Panc1 (cell line): Measurements from ENCODE around the gene FOXO1. TPM values are rescaled to one million over a fixed set of nuclear protein-coding genes. Genes with fewer than 3 reads are reported as not detected.

Experiments
- ATAC-seq: fragments of 200-7000 bp; cut with Tn5 transposase; 2 replicates; pipeline ENCODE4 v1.9.1; 2020; ENCODE audit warnings: mild to moderate bottlenecking, moderate library complexity
- BruUV-seq: library from RNA; stranded (reverse); fragments of 400-500 nt; replicated peaks from 2 replicates; lab custom pipeline; 2021; lab: Mats Ljungman, UMichigan
- CTCF ChIA-PET: fragments of 300-600 bp; sonication (Branson Sonifier 250); formaldehyde crosslinking; loops from one replicate; lab custom pipeline; 2022; ENCODE audit warnings: antibody characterized with exemption; lab: Charles Lee
- POLR2A ChIA-PET: fragments of 300-600 bp; sonication (Branson Sonifier 250); formaldehyde crosslinking; loops from one replicate; lab custom pipeline; 2022; ENCODE audit warnings: antibody characterized with exemption; lab: Charles Lee
- DNase-seq: peaks from one replicate; pipeline ENCODE4 v3.0.0-alpha.2; 2010; ENCODE audit warnings: low read depth, low spot score
- H3K27ac ChIP-seq: 2 replicates; pipeline ENCODE4 v1.5.1; 2011; ENCODE audit warnings: mild to moderate bottlenecking, low read length, inconsistent platforms
- H3K27me3 ChIP-seq: fragments of 200-500 bp; sonication (Bioruptor generic); 2 replicates; pipeline ENCODE4 v1.6.0; 2014; ENCODE audit warnings: low read length, inconsistent platforms; ENCODE audit not compliant: control insufficient read depth, insufficient read depth
- H3K36me3 ChIP-seq: fragments of 200-500 bp; sonication (Bioruptor generic); 2 replicates; pipeline ENCODE4 v1.5.1; 2014; ENCODE audit warnings: inconsistent platforms, mild to moderate bottlenecking, low read length, moderate library complexity; ENCODE audit not compliant: control insufficient read depth, insufficient read depth
- H3K4me1 ChIP-seq: 2 replicates; pipeline ENCODE4 v1.5.1; 2011; ENCODE audit warnings: inconsistent platforms, mild to moderate bottlenecking, low read length, moderate library complexity; ENCODE audit not compliant: control insufficient read depth, insufficient read depth
- H3K4me3 ChIP-seq, 2 experiments: 2 replicates each; pipeline ENCODE4 v1.5.1; 2011 to 2012; ENCODE audit warnings: low read depth in 2 of 2, low read length in 2 of 2, mild to moderate bottlenecking in 2 of 2, inconsistent platforms in 1 of 2, moderate library complexity in 1 of 2
- H3K9me3 ChIP-seq: fragments of 200-500 bp; sonication (Bioruptor generic); 2 replicates; pipeline ENCODE4 v1.5.1; 2014; ENCODE audit warnings: low read depth, mild to moderate bottlenecking, inconsistent platforms, low read length, moderate library complexity; ENCODE audit not compliant: control insufficient read depth, insufficient read depth
- CTCF ChIP-seq: fragments of 450-650 bp; IDR thresholded peaks from 2 replicates; pipeline ENCODE4 v1.5.1; 2017; ENCODE audit warnings: mild to moderate bottlenecking
- POLR2AphosphoS5 ChIP-seq: IDR thresholded peaks from 2 replicates; pipeline ENCODE4 v1.6.1; 2012; ENCODE audit warnings: mild to moderate bottlenecking, low read depth, low read length, moderate library complexity
- REST ChIP-seq, 2 experiments: IDR thresholded peaks; 2 replicates each; pipeline ENCODE4 v1.6.1; 2011 to 2012; ENCODE audit warnings: low read depth in 2 of 2, control low read depth in 1 of 2, low read length in 1 of 2, mild to moderate bottlenecking in 1 of 2, moderate library complexity in 1 of 2; ENCODE audit not compliant: insufficient read depth in 1 of 2
- SIN3A ChIP-seq: IDR thresholded peaks from 2 replicates; pipeline ENCODE4 v1.6.1; 2012; ENCODE audit warnings: low read depth, mild to moderate bottlenecking, low read length, moderate library complexity, borderline replicate concordance; ENCODE audit not compliant: insufficient read depth
- TCF7L2 ChIP-seq: IDR thresholded peaks from 2 replicates; pipeline ENCODE4 v1.6.1; 2011; ENCODE audit warnings: mild to moderate bottlenecking, low read depth, low read length, inconsistent platforms
- in situ Hi-C: cut with HindIII; loops from 2 replicates; pipeline ENCODE4 v1.10.0; 2016; ENCODE audit warnings: low sequenced_read_pairs, low pct_unique_long_range_greater_than_20kb
- intact Hi-C: fragments of 100-400 bp; cut with micrococcal nuclease; formaldehyde crosslinking; loops from one replicate; pipeline ENCODE4 v1.10.0; 2022; ENCODE audit not compliant: unreplicated experiment
- total RNA-seq: library from RNA; stranded (reverse); gene quantifications from one replicate; pipeline ENCODE4 v1.2.1, GENCODE V29; 2021; ENCODE audit not compliant: unreplicated experiment

FOXO1 gene
- total RNA-seq, 1 experiment from 2014 or later, result 2.1 TPM

GRCh38 chr13:40562975-40563349 lies 103.5 kb downstream of the FOXO1 start:
- no peak for DNase-seq
- no peaks in the 10 kb centered on the region for H3K4me1 ChIP-seq
- BruUV-seq, result no TSS peak
- H3K27ac ChIP-seq, result no peak overlapping the region
- no peaks in the 10 kb centered on the region for H3K27me3 ChIP-seq
- TF ChIP-seq REST (IDR thresholded peaks at IDR 0.05; ENCODE audit: insufficient read depth in 1 of 2, low read depth in 2 of 2, low read length in 1 of 2) (no peak), SIN3A (no peak)
- no peaks in the 10 kb centered on the region for H3K9me3 ChIP-seq
- no peaks in the 10 kb centered on the region for H3K36me3 ChIP-seq
- CTCF ChIA-PET, result no interaction called here
- no peak for ATAC-seq
- in situ Hi-C loops, result no loop called here
- intact Hi-C loops, result no loop called here
- H3K4me3 ChIP-seq, result no peak overlapping the region
- POLR2A ChIA-PET, result no interaction called here

GRCh38 chr13:40559915-40560314 lies 106.5 kb downstream of the FOXO1 start:
- DNase-seq, result no peak
- no peaks in the 10 kb centered on the region for H3K36me3 ChIP-seq
- no peak overlapping the region for H3K4me3 ChIP-seq
- no peaks in the 10 kb centered on the region for H3K9me3 ChIP-seq
- ATAC-seq, result no peak
- no peak overlapping the region for H3K27ac ChIP-seq
- H3K4me1 ChIP-seq, result no peaks in the 10 kb centered on the region
- intact Hi-C loops, result no loop called here
- no peaks in the 10 kb centered on the region for H3K27me3 ChIP-seq
- POLR2A ChIA-PET, result no interaction called here
- CTCF ChIA-PET, result no interaction called here
- no peak for TF ChIP-seq SIN3A
- no peak for TF ChIP-seq TCF7L2
- TF ChIP-seq POLR2AphosphoS5, result no peak
- TF ChIP-seq REST (IDR thresholded peaks at IDR 0.05; ENCODE audit: insufficient read depth in 1 of 2, low read depth in 2 of 2, low read length in 1 of 2), result no peak
- no TSS peak for BruUV-seq
- in situ Hi-C loops, result no loop called here

GRCh38 chr13:40558656-40559055 lies 107.8 kb downstream of the FOXO1 start:
- CTCF ChIA-PET, result no interaction called here
- Histone ChIP-seq H3K4me3 (no peak overlapping the region), H3K36me3 (no peaks in the 10 kb centered on the region), H3K27me3 (no peaks in the 10 kb centered on the region), H3K4me1 (no peaks in the 10 kb centered on the region), H3K9me3 (no peaks in the 10 kb centered on the region), H3K27ac (no peak overlapping the region)
- BruUV-seq, result no TSS peak
- no peak for DNase-seq
- in situ Hi-C loops (no loop called here), intact Hi-C loops (no loop called here)
- POLR2A ChIA-PET, result no interaction called here
- no peak for ATAC-seq
- no peak for TF ChIP-seq POLR2AphosphoS5
- no peak for TF ChIP-seq CTCF
